ENCODE results near the gene PAGR1.

- TF ChIP-seq ZNF488 (tag by site-specific recombination; IDR thresholded peaks at IDR 0.05) (no peak), YY1 (tag by site-specific recombination; IDR thresholded peaks at IDR 0.05) (no peak), ZXDB (tag by site-specific recombination; IDR thresholded peaks at IDR 0.05) (no peak)
Measured at GRCh38 chr16:29842732-29843346, 26.9 kb downstream of the PAGR1 start.
